SK-N-SH (cell line): ENCODE measurements around the gene CDC27. TPM values are rescaled to one million over a fixed set of nuclear protein-coding genes. Genes with fewer than 3 reads are reported as not detected.

Experiments used
- CTCF ChIA-PET: fragments of 300-600, 350-600 bp; formaldehyde crosslinking; extraction: SDS; loops from one replicate; lab custom pipeline; 2021; lab: Yijun Ruan, JAX
- POLR2A ChIA-PET: fragments of 350-600 bp; sonication (Branson Sonifier 250); formaldehyde crosslinking; extraction: SDS; loops from one replicate; lab custom pipeline; 2020; ENCODE audit warnings: antibody characterized with exemption, inconsistent platforms; lab: Yijun Ruan, JAX
- DNase-seq: peaks from one replicate; pipeline ENCODE4 v3.0.0; 2012
- H2AFZ ChIP-seq: fragments of 200-600 bp; sonication (generic); 2 replicates; pipeline ENCODE4 v1.8.1; 2016; ENCODE audit warnings: antibody characterized with exemption, mild to moderate bottlenecking, low read depth
- H3F3A ChIP-seq: fragments of 200-600 bp; sonication (generic); replicated peaks from 2 replicates; pipeline ENCODE3; 2016; ENCODE audit warnings: antibody characterized with exemption, mild to moderate bottlenecking; ENCODE audit not compliant: insufficient read depth
- H3K27ac ChIP-seq, 2 experiments: fragments of 200-500 bp in 1 of 2; fragments of 200-600 bp in 1 of 2; sonication (Bioruptor generic) in 1 of 2; sonication (generic), shearing (Covaris generic) in 1 of 2; 2 replicates each; pipeline versions ENCODE4 v1.5.1 to v1.6.1; 2014 to 2016; ENCODE audit warnings: low read depth in 2 of 2, inconsistent platforms in 1 of 2, low read length in 1 of 2, mild to moderate bottlenecking in 1 of 2, mixed read lengths in 1 of 2
- H3K27me3 ChIP-seq: fragments of 200-600 bp; sonication (generic), shearing (Covaris generic); 2 replicates; pipeline ENCODE4 v1.6.1; 2016; ENCODE audit warnings: mixed run types; ENCODE audit not compliant: insufficient read depth
- H3K36me3 ChIP-seq, 2 experiments: fragments of 200-500 bp in 1 of 2; fragments of 200-600 bp in 1 of 2; sonication (Bioruptor generic) in 1 of 2; sonication (generic) in 1 of 2; replicated peaks in 1 of 2; 2 replicates each; pipeline versions ENCODE3 to v1.5.1; 2014 to 2016; ENCODE audit warnings: low read length in 1 of 2, mild to moderate bottlenecking in 1 of 2; ENCODE audit not compliant: insufficient read depth in 2 of 2, control insufficient read depth in 1 of 2
- H3K4me1 ChIP-seq, 2 experiments: fragments of 200-500 bp in 1 of 2; fragments of 200-600 bp in 1 of 2; sonication (Bioruptor generic) in 1 of 2; sonication (generic), shearing (Covaris generic) in 1 of 2; 2 replicates each; pipeline versions ENCODE4 v1.5.1 to v1.6.1; 2014 to 2016; ENCODE audit warnings: low read depth in 1 of 2, low read length in 1 of 2, mixed run types in 1 of 2; ENCODE audit not compliant: insufficient read depth in 2 of 2, control insufficient read depth in 1 of 2
- H3K4me2 ChIP-seq: fragments of 200-600 bp; sonication (generic), shearing (Covaris generic); 2 replicates; pipeline ENCODE4 v1.6.1; 2017; ENCODE audit warnings: mixed run types
- H3K4me3 ChIP-seq, 2 experiments: fragments of 200-500 bp in 1 of 2; fragments of 200-600 bp in 1 of 2; sonication (Bioruptor generic) in 1 of 2; sonication (generic), shearing (Covaris generic) in 1 of 2; 2 replicates each; pipeline versions ENCODE4 v1.5.1 to v1.8.1; 2014 to 2016; ENCODE audit warnings: low read depth in 2 of 2, inconsistent platforms in 1 of 2, low read length in 1 of 2, mild to moderate bottlenecking in 1 of 2, mixed read lengths in 1 of 2, moderate library complexity in 1 of 2
- H3K79me2 ChIP-seq: fragments of 200-600 bp; sonication (generic); 2 replicates; pipeline ENCODE4 v1.8.1; 2017; ENCODE audit warnings: mild to moderate bottlenecking; ENCODE audit not compliant: insufficient read depth
- H3K9ac ChIP-seq: fragments of 200-600 bp; sonication (generic); 2 replicates; pipeline ENCODE4 v1.6.1; 2017; ENCODE audit warnings: mixed run types
- H3K9me2 ChIP-seq: fragments of 200-600 bp; sonication (generic); 2 replicates; pipeline ENCODE4 v1.6.1; 2017; ENCODE audit warnings: mixed run types
- H3K9me3 ChIP-seq: fragments of 200-600 bp; sonication (generic); 2 replicates; pipeline ENCODE4 v1.6.1; 2017; ENCODE audit warnings: mixed run types, mild to moderate bottlenecking, moderate library complexity
- H4K20me1 ChIP-seq: fragments of 200-600 bp; sonication (generic); 2 replicates; pipeline ENCODE4 v1.6.1; 2017; ENCODE audit warnings: mild to moderate bottlenecking, mixed run types; ENCODE audit not compliant: insufficient read depth
- ELF1 ChIP-seq: IDR thresholded peaks from 2 replicates; pipeline ENCODE4 v1.4.0; 2012
- EP300 ChIP-seq, 2 experiments: IDR thresholded peaks; 2 replicates each; pipeline versions ENCODE4 v1.4.0 to v1.6.1; 2012; ENCODE audit warnings: borderline replicate concordance in 1 of 2, low read depth in 1 of 2, low read length in 1 of 2
- FOSL2 ChIP-seq: IDR thresholded peaks from 2 replicates; pipeline ENCODE4 v1.4.0; 2012; ENCODE audit warnings: low read depth, mild to moderate bottlenecking, moderate library complexity, borderline replicate concordance
- FOXM1 ChIP-seq: IDR thresholded peaks from 2 replicates; pipeline ENCODE4 v1.4.0; 2012; ENCODE audit warnings: low read depth, mild to moderate bottlenecking
- GATA2 ChIP-seq: sonication (generic); formaldehyde crosslinking; IDR thresholded peaks from 2 replicates; pipeline ENCODE4 v1.5.0; 2020; ENCODE audit warnings: mild to moderate bottlenecking, missing genetic modification reagents
- IRF3 ChIP-seq: fragments of 150-350 bp; IDR thresholded peaks from 2 replicates; pipeline ENCODE4 v1.6.1; 2016; ENCODE audit warnings: mild to moderate bottlenecking, low read depth, low read length
- NRF1 ChIP-seq: IDR thresholded peaks from 2 replicates; pipeline ENCODE4 v1.6.1; 2012; ENCODE audit warnings: low read depth, mild to moderate bottlenecking, low read length
- PBX3 ChIP-seq: IDR thresholded peaks from 2 replicates; pipeline ENCODE4; 2012
- RFX5 ChIP-seq: IDR thresholded peaks from 2 replicates; pipeline ENCODE4 v1.6.1; 2012; ENCODE audit warnings: mild to moderate bottlenecking, improper control_type of control experiment, low read length
- TEAD4 ChIP-seq: IDR thresholded peaks from 2 replicates; pipeline ENCODE4 v1.4.0; 2012; ENCODE audit warnings: mild to moderate bottlenecking, borderline replicate concordance; ENCODE audit not compliant: insufficient read depth
- USF1 ChIP-seq: IDR thresholded peaks from 2 replicates; pipeline ENCODE4 v1.4.0; 2012; ENCODE audit warnings: low read depth, borderline replicate concordance
- USF2 ChIP-seq: fragments of 150-350 bp; IDR thresholded peaks from 2 replicates; pipeline ENCODE4 v1.6.1; 2017; ENCODE audit warnings: antibody characterized with exemption, low read length, low read depth, borderline replicate concordance
- ZBTB33 ChIP-seq: IDR thresholded peaks from 2 replicates; pipeline ENCODE4 v1.4.0; 2012; ENCODE audit warnings: low read depth, borderline replicate concordance
- WGBS: methylation state at CpG from one replicate; pipeline ENCODE4 v1.1.6; 2017; ENCODE audit warnings: low lambda C conversion rate; 5-methylcytosine and 5-hydroxymethylcytosine counted together
- polyA plus RNA-seq, 3 experiments: library from polyadenylated mRNA; depleted of rRNA; stranded (reverse); fragments of >200 nt; gene quantifications; 2 replicates each; pipeline ENCODE4 v1.2.3, GENCODE V29; 2012

Gene CDC27
- polyA plus RNA-seq, 1 of the 3 experiments (the other 2 are of a cell fraction), result 44.3 TPM

GRCh38 chr17:47162013-47162622 is 27.0 kb downstream of the CDC27 start:
- Histone ChIP-seq H3K4me1 (no peaks in the 10 kb centered on the region), H3K4me3 (no peak overlapping the region), H3K36me3 (peaks cover 68 to 84% of the 10 kb centered on the region in 2 experiments), H3K27me3 (no peaks in the 10 kb centered on the region), H3K9me2 (no peaks in the 10 kb centered on the region), H3K27ac (0 out of 4 replicates have a peak overlapping the region, but pooled peaks of 1 of the 2 experiments have one; percentile 5), H4K20me1 (0 out of 2 replicates have a peak, but pooled peaks cover 5% of the 10 kb centered on the region), H3K9ac (no peak overlapping the region), H3K9me3 (no peaks in the 10 kb centered on the region), H2AFZ (no peak overlapping the region), H3F3A (peaks cover 11% of the 10 kb centered on the region), H3K79me2 (peaks cover 67% of the 10 kb centered on the region), H3K4me2 (no peak overlapping the region)
- TF ChIP-seq FOXM1, result no peak
- ChIA-PET CTCF (interaction anchor here (0.6 to 1.6 kb wide), 3 partner anchors 21 to 935 kb away, joined by 3 read pairs; no protein-coding TSS in a partner anchor), POLR2A (no interaction called here)
- DNase-seq, result no peak
- WGBS, result 96% methylated on average over 2 of the region's 2 CpGs

- Histone ChIP-seq H3K27me3 (no peaks in the 10 kb centered on the region), H3K4me1 (no peaks in the 10 kb centered on the region), H3F3A (peaks cover 10% of the 10 kb centered on the region), H4K20me1 (0 out of 2 replicates have a peak, but pooled peaks cover 5% of the 10 kb centered on the region), H3K9ac (no peak overlapping the region), H2AFZ (no peak overlapping the region), H3K9me2 (no peaks in the 10 kb centered on the region), H3K4me3 (no peak overlapping the region), H3K79me2 (peaks cover 43% of the 10 kb centered on the region), H3K9me3 (no peaks in the 10 kb centered on the region), H3K36me3 (peaks cover 56 to 83% of the 10 kb centered on the region in 2 experiments), H3K27ac (no peak overlapping the region), H3K4me2 (no peak overlapping the region)
- WGBS, result over 99% methylated on average over 18 of the region's 18 CpGs
- TF ChIP-seq ELF1, result no peak
- no peak for TF ChIP-seq USF2
- TF ChIP-seq RFX5, result no peak
- no peak for TF ChIP-seq NRF1
- CTCF ChIA-PET, result no interaction called here
- POLR2A ChIA-PET, result no interaction called here
- no peak for DNase-seq
These were observed 29.8 kb downstream of the CDC27 start for GRCh38 chr17:47159315-47159714.

GRCh38 chr17:47145351-47145750 is 43.7 kb downstream of the CDC27 start:
- no peaks in the 10 kb centered on the region for H3K4me1 ChIP-seq
- peaks cover 7% of the 10 kb centered on the region for H3F3A ChIP-seq
- no peaks in the 10 kb centered on the region for H4K20me1 ChIP-seq
- peaks cover 69 to 96% of the 10 kb centered on the region in 2 experiments for H3K36me3 ChIP-seq
- no peak for DNase-seq
- no peak overlapping the region for H3K4me3 ChIP-seq
- H3K4me2 ChIP-seq, result no peak overlapping the region
- POLR2A ChIA-PET, result no interaction called here
- CTCF ChIA-PET, result interaction anchor here (0.7 to 1.6 kb wide), 3 partner anchors 14 to 170 kb away, joined by 3 to 5 read pairs (median 3); no protein-coding TSS in a partner anchor
- H3K9ac ChIP-seq, result no peak overlapping the region
- no peaks in the 10 kb centered on the region for H3K9me2 ChIP-seq
- peaks cover 35% of the 10 kb centered on the region for H3K79me2 ChIP-seq
- no peaks in the 10 kb centered on the region for H3K9me3 ChIP-seq
- no peak overlapping the region for H2AFZ ChIP-seq
- no peak overlapping the region for H3K27ac ChIP-seq
- H3K27me3 ChIP-seq, result no peaks in the 10 kb centered on the region
- WGBS, result 90% methylated on average over 6 of the region's 6 CpGs
- no peak for TF ChIP-seq IRF3
- TF ChIP-seq USF1, result no peak
- TF ChIP-seq EP300 (IDR thresholded peaks at IDR 0.05; ENCODE audit: borderline replicate concordance in 1 of 2, low read depth in 1 of 2, low read length in 1 of 2), result no peak
- TF ChIP-seq NRF1, result no peak
- no peak for TF ChIP-seq TEAD4
- TF ChIP-seq ZBTB33, result no peak
- TF ChIP-seq GATA2, result no peak
- no peak for TF ChIP-seq FOSL2
- TF ChIP-seq PBX3, result no peak
